Lung (tissue), 12 donors: ENCODE data around the gene MEG3. TPM values are rescaled to one million over a fixed set of nuclear protein-coding genes. Genes with fewer than 3 reads are reported as not detected.

Experiments
- ATAC-seq: fragments of 200-7000 bp; cut with Tn5 transposase; one replicate; pipeline ENCODE4 v1.9.1; 2020; ENCODE audit warnings: moderate number of reproducible peaks; ENCODE audit not compliant: insufficient read depth, low FRiP score
- DNase-seq, 3 donors: peaks; one replicate each; pipeline ENCODE4 v3.0.0-alpha.2; 2013 to 2017
- H3K27ac ChIP-seq, 2 donors: one replicate each; pipeline ENCODE4 v1.5.1; 2013; ENCODE audit warnings: mild to moderate bottlenecking in 2 of 2, moderate library complexity in 2 of 2, control low read depth in 1 of 2, inconsistent platforms in 1 of 2, low read depth in 1 of 2, low read length in 1 of 2
- H3K27me3 ChIP-seq, 3 donors: one replicate each; pipeline ENCODE4 v1.5.1; 2013; ENCODE audit warnings: low read length in 2 of 3; ENCODE audit not compliant: control insufficient read depth in 3 of 3, insufficient read depth in 3 of 3
- H3K36me3 ChIP-seq, 4 donors: one replicate each; pipeline ENCODE4 v1.5.1; 2013; ENCODE audit warnings: low read length in 4 of 4, mild to moderate bottlenecking in 1 of 4, moderate library complexity in 1 of 4; ENCODE audit not compliant: control insufficient read depth in 4 of 4, insufficient read depth in 4 of 4
- H3K4me1 ChIP-seq, 5 donors: one replicate each; pipeline ENCODE4 v1.5.1; 2013; ENCODE audit warnings: low read length in 5 of 5, mild to moderate bottlenecking in 2 of 5, moderate library complexity in 1 of 5; ENCODE audit not compliant: control insufficient read depth in 5 of 5, insufficient read depth in 5 of 5
- H3K4me3 ChIP-seq: one replicate; pipeline ENCODE4 v1.5.1; 2013; ENCODE audit warnings: mild to moderate bottlenecking, control low read depth, moderate library complexity
- H3K9ac ChIP-seq, 2 donors: one replicate each; pipeline ENCODE4 v1.5.1; 2013; ENCODE audit warnings: low read length in 2 of 2, control low read depth in 1 of 2; ENCODE audit not compliant: insufficient read depth in 1 of 2
- H3K9me3 ChIP-seq, 4 donors: one replicate each; pipeline ENCODE4 v1.5.1; 2013; ENCODE audit warnings: low read length in 3 of 4, mild to moderate bottlenecking in 1 of 4, moderate library complexity in 1 of 4; ENCODE audit not compliant: control insufficient read depth in 4 of 4, insufficient read depth in 3 of 4
- CTCF ChIP-seq: IDR thresholded peaks from 2 replicates; pipeline ENCODE4 v1.5.1; 2012; ENCODE audit warnings: mild to moderate bottlenecking; ENCODE audit errors: control extremely low read depth, extremely low read depth
- WGBS, 2 donors: extraction: QIAGEN DNeasy Blood & Tissue Kit; methylation state at CpG; one replicate each; pipeline ENCODE4 v1.1.7; 2013; 5-methylcytosine and 5-hydroxymethylcytosine counted together
- polyA plus RNA-seq, 2 donors: library from polyadenylated mRNA; stranded (reverse); fragments of 200-250 nt; gene quantifications; one replicate each; pipeline ENCODE4 v1.2.1, GENCODE V29; 2013
- total RNA-seq, 2 donors: library from RNA; depleted of rRNA in 1 of 2; stranded (reverse); fragments of >200 nt in 1 of 2; gene quantifications; one replicate each; pipeline ENCODE4 v1.2.1, GENCODE V29; 2014 to 2021
- donor health status: control.
- donor health status: control.
- donor health status: Bipolar disorder and iron deficiency.
- donor health status: healthy.
- donor health status: DM: yes; HTN: yes; CAD: no.

MEG3 gene
- total and polyA plus RNA-seq, 4 donors, result 5.9 to 267 (median 14.8) TPM

- H3K9me3 ChIP-seq, result no peaks in the 10 kb centered on the region
- H3K9ac ChIP-seq, result no peak overlapping the region
- H3K4me3 ChIP-seq, result no peak overlapping the region
- no peak for DNase-seq
- 85 to 92% methylated on average over 20 of the region's 20 CpGs for WGBS, 2 donors
- no peak for TF ChIP-seq CTCF
- no peaks in the 10 kb centered on the region for H3K36me3 ChIP-seq
- H3K27ac ChIP-seq, result no peak overlapping the region
- no peak for ATAC-seq
- H3K27me3 ChIP-seq, result no peaks in the 10 kb centered on the region
- H3K4me1 ChIP-seq, result no peaks in the 10 kb centered on the region
Observed at GRCh38 chr14:100856056-100856950, 30.4 kb downstream of the MEG3 start.

- Histone ChIP-seq H3K4me1 (no peaks in the 10 kb centered on the region), H3K27ac (no peak overlapping the region), H3K36me3 (peaks cover 0 to 1% (median 0%) of the 10 kb centered on the region in 4 donors), H3K9ac (no peak overlapping the region), H3K4me3 (no peak overlapping the region), H3K27me3 (no peaks in the 10 kb centered on the region), H3K9me3 (peaks cover 0 to 3% (median 0%) of the 10 kb centered on the region in 4 donors)
- 60 to 65% methylated on average over 14 of the region's 14 CpGs for WGBS, 2 donors
- DNase-seq, result no peak
- ATAC-seq, result no peak
- TF ChIP-seq CTCF, result no peak
Observed at GRCh38 chr14:100857233-100857922, 31.5 kb downstream of the MEG3 start.

- peaks cover 0 to 3% (median 0%) of the 10 kb centered on the region in 4 donors for H3K9me3 ChIP-seq
- ATAC-seq (no peak), DNase-seq (no peak)
- TF ChIP-seq CTCF, result no peak
- no peaks in the 10 kb centered on the region for H3K4me1 ChIP-seq
- H3K4me3 ChIP-seq, result no peak overlapping the region
- no peaks in the 10 kb centered on the region for H3K27me3 ChIP-seq
- no peak overlapping the region for H3K9ac ChIP-seq
- 74 to 85% methylated on average over 17 of the region's 17 CpGs for WGBS, 2 donors
- H3K27ac ChIP-seq, result no peak overlapping the region
- H3K36me3 ChIP-seq, result peaks cover 0 to 5% (median 0%) of the 10 kb centered on the region in 4 donors
Observed at GRCh38 chr14:100857923-100858837, 32.3 kb downstream of the MEG3 start.
